Activated CD8-positive, alpha-beta memory T cell treated with anti-CD3 and anti-CD28 coated beads, Interleukin-2, amount 50 U/mL, for 48 hours (primary cell): Measurements from ENCODE around the gene ABAT.
"Not testable (repeated sequence)": the region's sequence is repeated elsewhere in the genome, so short reads cannot be mapped to it uniquely, and the experiment has no call there.

Experiments
- DNase-seq: peaks from one replicate; pipeline ENCODE4 v3.0.0-alpha.2; 2020

The ABAT gene

DNA sequence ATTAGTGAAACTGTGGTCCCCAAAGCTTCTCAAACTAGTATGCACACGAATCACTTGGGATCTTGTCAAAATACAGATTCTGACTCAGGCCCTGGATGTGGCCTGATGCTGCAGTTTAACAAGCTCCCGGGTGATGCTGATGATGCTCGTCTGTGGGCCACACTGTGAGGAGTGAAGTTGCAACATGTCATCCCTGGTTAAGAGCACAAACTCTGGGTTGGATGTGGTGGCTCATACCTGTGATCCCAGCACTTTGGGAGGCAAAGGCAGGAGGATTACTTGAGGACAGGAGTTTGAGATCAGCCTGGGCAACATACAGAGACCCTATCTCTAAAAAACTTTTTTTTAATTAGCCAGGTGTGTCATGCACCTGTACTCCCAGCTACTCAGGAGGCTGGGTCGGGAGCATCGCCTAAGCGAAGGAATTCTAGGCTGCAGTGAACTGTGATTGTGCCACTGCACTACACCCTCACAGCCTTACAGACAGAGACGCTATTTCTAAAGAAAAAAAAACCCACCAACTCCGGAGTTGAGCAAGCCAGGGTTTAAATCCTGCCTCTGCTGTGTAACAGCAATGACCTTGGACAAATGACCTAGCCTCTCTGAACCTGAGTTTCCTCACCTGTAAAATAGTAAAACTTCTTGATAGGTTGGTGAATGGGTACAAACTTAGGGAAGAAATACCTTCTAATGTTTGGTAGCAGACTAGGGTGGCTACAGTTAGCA is 24.4 kb upstream of the ABAT start:
- no peak for DNase-seq

DNA sequence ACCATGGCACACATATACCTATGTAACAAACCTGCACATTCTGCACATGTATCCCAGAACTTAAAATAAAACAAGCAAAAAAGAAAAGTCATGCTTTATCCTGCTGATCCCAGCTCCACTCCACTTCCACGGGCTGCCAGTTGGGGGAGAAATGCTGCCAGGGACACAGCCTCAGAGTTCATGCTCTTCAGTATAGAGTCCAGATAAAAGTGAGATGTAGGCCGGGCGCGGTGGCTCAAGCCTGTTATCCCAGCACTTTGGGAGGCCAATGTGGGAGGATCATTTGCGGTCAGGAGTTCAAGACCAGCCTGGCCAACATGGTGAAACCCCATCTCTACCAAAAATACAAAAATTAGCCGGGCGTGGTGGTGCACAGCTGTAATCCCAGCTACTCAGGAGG is 22.5 kb upstream of the ABAT start:
- DNase-seq: not testable (repeated sequence)

DNA sequence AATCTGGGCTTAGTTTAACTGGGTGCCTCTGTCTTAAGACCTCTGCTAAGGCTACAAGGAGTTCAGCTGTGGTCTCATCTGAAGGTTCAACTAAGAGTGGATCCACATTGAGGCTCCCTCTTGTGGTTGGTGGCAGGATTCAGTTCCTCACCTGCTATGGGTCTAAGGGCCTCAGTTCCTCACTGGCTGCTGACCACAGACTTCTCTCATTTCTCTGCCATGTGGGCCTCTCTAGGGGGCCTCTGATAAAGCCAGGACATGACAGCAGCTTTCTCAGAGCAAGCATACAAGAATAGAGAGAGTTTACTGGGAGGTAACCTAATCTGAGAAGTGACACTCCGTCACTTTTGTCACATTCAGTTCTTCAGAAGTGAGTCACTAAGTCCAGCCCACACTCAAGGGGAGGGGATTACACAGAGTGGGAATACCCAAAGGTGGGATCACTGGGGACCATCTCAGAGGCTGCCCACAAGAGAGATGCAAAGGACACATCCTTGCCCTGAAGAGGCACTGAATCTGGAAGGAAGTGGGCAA is 19.2 kb upstream of the ABAT start:
- peak; percentile 62 for DNase-seq

DNA sequence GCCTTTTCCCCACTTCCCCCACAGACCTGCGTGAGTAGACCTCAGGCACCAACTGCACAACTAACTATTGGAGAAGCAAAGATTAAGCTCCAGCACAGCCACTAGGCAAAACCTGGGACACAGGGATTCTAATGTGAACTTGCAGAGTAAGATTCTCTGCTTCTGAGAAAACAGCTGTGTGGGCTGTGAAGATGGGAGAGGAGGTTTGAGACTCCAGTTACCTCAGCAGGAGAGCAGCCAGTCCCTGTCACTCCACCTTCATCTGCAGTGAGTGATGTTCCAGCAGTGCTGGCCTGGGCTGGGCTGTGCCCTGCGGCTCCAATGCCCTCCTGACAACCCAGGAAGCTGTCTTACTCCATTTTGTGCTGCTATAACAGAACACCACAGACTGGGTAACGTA is 18.0 kb upstream of the ABAT start:
- no peak for DNase-seq

DNA sequence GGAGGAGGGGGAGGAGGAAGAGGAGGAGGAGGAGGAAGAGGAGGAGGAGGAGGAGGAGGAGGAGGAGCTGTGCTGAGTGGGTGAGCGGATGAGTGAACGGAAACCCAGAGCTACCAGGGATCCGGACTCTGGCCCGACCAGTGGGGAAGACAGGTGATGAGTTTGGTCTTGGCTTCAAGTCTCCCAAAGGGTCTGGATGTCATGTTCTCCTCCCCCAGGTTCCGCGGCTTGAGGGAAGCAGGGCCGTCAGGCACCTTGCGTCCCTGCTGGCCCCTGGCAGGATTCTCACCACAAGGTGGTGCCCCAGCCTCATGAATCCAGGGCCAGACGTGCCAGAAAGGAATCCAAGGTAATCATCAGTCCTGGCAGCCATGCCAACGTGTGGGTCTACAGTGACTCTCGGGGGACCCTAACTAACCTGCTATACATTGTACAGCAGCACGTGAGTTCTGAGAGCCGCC is 13.5 kb upstream of the ABAT start:
- peak; percentile 77 for DNase-seq

DNA sequence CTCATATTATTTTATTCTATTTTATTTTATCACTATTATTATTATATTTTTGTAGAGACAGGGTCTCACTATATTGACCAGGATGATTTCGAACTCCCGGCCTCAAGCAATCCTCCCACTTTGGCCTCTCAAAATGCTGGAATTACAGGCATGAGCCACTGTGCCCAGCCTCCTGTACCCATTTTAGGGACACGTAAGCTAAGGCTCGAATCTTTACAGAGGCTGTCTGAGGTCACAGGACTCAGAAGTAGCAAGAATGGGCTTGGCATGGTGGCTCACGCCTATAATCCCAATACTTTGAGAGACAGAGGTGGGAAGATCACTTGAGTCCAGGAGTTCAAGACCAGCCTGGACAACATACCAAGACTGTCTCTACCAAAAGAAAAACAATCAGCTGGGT is 12.7 kb upstream of the ABAT start:
- DNase-seq: no peak

DNA sequence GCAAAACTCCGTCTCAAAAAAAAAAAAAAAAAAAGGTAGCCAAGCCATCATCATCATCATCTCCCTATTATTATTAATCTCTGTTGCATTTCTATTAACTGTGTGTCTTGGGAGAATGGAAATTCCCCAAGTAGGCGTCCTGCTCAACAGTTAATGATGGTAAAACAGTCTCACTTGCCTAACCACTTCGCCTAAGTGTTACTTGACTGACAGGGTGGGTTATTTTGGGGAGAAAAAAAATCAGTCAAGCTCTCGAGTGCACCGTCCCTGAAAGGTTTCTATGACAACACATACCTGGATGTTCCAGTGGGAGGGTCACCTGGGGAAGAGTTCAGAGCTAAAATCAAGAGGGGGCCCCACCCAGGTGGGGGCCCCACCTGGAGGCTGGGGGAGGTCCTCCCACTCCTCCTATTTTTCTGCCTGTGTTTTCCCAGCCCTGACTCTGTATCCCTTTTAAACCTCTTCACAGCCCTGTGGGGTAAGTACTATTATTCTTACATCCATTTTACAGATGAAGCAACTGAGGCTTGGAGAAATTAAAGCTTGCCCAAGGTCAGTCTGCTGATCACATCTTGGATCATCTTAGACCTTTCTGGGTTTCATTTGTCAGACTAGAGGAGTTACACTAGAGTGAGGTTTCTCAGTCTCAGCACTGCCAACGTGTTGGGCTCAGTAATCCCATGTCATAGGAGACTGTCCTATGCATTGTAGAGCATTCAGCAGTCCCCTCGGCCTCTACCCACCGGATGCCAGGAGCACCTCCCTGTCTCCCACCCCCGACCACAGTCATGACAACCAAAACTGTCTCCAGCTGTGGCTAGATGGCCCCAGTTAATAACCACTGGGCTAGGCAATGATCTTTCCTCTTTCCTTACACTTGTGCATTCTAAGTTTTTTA is 11.0 kb upstream of the ABAT start:
- no peak for DNase-seq

DNA sequence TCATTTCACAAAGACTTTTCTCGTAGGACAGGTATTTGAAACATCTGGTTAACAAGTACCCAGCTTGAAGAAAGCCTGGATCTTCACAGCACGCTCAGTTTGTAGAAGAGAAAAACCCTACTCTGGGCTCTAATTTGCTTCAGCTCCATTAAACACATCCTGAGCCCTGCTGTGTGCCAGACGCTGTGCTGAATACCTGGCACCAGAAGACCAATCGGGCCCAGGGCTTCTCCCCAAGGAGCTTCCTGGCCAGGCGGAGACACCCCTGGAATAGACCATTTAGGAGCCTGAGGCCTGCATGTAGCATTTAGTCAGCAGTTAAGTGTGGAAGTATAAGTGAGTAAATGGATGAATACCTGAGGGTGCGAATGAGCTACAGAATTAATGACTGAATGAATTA is 8.9 kb upstream of the ABAT start:
- DNase-seq: no peak

DNA sequence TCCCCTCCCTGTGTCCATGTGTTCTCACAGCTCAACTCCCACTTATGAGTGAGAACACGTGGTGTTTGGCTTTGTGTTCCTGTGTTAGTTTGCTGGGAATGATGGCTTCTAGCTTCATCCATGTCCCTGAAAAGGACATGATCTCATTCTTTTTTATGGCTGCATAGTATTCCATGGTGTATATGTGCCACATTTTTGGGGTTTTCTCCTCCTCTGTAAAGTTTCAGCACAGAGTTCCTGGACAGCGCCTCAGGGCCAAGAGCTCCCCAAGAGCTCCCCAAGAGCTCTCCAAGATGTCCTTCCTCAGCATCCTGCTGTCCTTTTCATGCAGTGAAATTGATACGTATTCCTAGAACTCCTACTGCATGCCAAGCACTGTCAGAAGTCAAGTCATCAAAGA is 6.9 kb upstream of the ABAT start:
- no peak for DNase-seq

DNA sequence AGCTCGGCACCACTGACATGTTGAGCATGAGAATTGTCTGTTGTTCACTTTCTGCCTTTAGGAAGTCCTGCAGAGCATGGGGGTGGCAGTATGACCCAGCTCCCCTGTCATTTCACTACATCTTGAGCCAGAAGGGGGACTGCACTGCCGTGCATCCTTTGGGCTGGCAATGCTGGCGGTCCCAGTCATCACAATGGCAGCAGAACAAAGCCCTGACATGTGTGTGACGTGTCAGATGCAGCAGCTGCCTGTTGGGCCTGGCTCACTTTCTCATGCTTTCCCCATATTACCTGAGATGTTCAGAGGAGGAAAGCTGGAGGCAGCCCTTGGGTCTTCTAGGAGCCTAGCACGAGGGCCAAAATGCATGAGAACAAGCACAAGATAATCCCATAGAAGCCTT is 6.3 kb upstream of the ABAT start:
- no peak for DNase-seq

DNA sequence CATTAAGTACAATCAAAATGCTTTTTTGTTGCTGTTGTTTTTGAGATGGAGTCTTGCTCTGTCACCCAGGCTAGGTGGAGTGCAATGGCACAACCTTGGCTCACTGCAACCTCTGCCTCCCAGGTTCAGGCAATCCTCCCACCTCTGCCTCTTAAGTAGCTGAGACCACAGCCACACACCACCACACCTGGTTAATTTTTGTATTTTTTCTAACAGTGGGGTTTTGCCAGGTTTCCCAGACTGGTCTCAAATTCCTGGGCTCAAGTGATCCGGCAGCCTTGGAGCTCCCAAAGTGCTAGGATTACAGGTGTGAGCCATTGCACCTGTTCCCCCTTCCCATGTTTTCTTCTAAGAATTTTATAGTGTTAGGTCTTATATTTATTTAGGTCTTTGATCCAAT is 4.9 kb upstream of the ABAT start:
- no peak for DNase-seq

DNA sequence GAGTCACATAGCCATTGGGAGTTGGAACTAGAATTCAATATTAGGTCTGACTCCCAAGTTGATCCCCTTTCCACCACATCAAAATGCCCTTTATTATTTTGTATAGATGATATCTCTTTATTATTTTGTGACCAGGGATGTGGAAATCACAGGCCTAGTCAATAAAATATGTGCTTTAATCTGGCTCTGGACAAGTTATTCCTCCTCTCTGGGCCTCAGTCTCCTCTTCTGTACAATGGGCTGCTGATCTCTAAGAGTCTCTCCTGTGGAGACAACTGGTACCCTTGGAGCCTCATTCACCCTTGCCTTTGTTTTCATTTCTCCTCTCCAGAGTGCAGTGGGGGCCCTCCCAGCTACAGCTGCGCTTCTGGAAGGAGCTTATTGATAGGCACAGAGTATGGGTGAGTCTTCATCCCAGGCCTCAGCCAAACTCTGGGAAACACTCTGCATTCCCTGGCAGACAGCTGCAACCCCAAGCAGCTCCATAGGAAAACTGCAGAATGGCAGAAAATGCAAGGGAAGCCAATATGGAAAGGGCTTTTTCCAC is 4.3 kb upstream of the ABAT start:
- DNase-seq: no peak

DNA sequence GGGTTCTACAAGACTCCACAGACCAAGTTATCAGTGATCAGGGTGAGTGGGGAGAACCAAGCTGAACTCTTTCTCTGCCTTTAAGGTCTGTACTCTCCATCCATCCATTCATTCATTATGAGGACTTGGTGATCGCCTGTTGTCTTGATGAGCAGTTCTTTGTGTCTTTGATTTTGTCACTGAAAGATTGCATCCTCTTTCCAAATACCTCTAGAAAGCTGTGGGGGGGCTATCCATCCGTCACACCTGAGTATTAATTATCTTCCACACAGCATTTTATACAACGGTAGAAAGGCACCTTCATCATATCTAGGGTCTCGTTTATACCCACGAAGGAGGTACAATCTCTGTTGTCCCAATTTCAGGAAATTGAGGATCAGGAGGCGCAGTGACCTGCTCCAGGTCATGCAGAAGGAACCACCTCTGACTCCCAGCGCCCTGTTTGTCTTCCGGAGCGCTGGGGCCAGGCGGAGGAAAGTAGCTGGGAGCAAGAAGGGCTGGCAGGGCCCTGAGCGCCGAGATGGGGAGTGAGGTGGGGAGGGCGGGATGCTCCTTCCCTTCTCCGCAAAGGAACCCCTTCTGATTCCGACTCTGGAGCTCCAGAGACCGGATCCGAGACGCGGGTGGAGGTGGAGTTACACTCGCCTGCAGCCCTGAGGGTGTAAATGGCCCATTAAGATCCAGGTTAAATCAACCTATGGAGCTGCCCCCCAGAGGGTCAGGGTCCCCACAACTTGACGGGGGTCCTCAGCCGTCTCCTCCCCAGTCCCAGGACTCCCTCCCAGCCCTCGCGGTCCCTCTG is 605 bp upstream of the ABAT start:
- DNase-seq: no peak

DNA sequence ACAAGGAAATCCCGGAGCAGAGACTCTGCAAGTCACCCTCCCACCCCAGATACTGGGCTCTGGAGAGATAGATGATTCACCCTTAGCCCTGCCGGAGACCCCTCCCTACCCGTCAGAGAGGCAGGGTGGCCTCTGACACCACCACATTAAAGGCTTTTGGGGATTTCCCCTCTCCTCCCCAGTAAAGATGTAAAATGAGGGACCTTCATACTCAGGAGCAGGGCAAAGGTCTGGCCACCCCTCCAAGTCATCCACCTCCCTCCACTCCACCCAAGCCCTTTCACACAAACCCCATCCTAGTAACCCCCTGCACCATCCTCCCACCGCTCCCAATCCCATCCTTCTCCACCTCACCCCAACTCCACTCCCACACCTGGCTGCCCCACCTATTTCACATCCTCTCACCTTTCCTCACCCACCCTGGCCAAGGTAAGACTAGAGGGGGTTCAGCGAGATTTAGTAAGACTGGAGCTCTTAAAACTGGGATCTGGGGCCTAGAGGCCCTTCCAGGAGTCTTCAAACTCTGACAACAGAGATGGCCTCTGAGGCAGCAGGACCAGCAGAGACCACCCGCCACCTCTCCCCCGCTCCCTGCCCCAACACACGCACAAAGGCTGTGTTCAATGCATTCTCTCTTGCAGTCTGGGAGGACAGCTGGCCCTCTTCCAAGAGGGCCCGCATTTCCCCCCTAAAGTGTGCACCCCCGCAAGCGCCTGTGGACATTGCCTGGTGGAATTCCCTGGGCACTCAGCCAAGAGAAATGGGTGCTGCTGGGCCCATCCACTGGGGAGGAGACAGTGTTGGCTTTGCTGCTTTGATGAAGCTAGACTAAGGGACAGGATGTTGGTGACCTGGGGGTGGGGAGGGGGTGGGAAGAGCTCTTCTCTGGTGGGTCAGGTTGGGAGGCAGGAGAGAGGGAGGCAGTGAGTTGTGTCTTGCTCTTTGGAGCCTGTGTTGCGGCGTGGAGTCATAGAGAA is 1.1 kb downstream of the ABAT start:
- peak; percentile 63 for DNase-seq

DNA sequence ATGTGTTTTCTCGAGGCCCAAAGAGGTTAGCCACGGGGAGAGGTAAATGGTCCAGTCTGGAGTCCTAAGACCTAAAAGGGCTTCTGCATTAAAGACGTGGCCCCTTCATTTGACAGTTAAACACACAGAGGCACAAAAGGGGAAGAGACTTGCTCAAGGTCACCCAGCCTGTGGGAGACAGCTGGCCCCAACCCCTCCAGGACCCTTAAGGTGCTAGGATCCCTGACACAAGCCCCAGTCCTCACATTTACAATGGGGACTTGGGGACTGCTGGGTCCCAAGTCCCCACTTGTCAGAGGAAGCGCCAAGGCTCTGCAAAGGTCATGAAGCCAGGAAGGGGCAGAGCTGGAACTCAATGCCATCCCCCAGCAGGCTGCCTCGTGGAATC is 1.7 kb downstream of the ABAT start:
- no peak for DNase-seq

DNA sequence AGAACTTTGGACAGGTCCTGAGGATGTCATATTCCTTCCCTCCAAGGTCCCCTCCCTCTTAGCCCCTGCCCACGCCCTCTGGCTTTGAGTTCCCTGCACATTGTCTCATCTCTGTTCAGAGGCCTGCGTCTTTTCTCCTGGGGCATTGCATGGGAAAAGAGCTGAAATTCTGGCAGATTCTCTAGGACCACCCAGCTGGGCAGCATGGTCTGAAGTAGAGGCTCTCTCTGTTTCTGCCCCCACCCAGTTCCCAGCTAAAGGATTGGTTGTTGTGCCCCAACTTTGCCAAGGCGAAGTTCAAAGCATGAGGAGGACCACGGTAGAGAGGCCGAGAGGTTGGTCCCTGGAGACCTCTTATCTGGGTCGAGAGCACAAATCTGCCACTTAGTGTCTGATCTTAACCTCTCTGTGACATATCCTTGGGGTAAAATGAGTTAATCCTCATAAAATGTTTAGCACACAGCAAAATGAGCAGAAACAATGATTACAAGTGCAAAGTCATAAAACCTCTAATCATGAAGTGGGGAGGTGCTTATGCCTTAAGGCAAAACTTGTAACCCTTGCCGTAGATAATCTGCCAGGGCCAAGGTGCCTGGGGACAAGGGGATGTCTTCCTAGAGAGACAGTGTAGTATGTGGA is 2.4 kb downstream of the ABAT start:
- no peak for DNase-seq

DNA sequence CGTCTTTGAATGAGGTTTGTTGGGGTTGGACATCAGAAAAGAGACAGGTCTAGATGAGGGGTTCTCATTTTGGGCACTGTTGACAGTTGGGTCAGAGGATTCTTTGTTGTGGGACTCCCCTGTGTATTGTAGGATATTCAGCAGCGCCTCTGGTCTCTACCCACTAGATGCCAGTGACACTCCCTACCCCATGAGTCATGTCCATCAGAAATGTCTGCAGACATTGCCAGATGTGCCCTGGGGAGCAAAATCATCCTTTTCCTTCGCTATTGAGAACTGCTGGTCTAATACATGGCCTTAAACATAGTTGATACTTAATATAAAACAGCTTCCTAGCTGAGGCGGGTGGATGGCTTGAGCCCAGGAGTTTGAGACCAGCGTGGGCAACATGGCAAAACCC is 3.1 kb downstream of the ABAT start:
- no peak for DNase-seq

DNA sequence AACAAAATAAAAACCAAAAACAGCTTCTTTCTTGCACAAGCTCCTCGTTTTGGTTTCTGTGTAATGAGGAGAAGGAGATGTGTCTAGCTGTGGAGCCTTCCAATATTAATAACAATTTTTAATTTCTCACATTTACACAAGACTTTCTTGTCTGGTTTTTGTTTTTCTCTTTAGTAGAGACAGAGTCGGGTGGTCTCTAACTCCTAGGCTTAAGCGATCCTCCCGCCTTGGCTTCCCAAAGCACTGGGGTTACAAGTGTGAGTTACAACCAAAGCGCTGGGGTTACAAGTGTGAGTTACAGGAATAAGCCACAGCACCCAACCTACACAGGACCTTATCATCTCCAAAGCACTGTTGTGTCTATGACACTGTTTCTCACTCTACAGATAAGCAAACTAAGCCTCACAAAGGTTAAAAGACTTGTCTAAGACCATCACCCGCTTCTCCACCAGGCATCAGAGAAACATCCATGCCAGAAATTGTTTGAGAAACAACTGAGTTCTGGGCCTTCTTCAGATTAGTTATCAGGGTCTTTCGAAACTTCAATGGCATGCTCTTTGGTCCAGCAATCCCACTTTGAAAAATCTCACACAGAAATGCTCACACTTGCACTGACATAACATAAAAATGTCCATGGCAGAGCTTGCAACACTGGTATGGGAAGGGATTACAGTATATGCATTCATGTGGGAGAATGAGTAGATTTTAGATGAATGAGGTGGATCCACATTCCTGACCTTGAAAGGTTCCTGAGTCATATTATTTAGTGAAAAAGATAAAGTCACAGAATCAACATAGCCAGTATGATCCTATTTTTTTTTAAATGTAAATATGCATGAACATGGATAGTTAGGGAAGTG is 3.9 kb downstream of the ABAT start:
- DNase-seq: no peak

DNA sequence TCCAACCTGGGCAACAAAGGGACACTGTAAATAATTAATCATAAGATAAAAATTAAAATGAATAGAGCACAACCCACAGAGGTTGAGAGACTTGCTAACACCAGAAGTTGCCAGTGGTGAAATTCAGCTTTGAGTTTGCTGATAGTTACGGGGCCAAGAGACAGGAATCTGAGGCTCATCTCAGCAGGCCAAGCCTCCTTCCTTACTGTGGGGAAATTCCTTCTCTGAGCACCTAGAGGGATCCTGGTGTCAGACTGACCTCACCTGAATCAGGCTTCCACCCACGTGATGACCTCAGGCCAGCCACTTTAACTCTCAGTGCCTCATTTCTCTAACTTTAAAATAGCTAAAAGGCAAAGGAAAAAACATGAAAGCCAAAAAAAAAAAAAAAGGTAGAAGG is 4.7 kb downstream of the ABAT start:
- DNase-seq: no peak
